ENCODE measurements around the gene NTM.

- TF ChIP-seq CTCF (IDR thresholded peaks at IDR 0.05) (no peak), POLR2A (IDR thresholded peaks at IDR 0.05) (no peak)
Observed at GRCh38 chr11:132222345-132222744, 851.9 kb downstream of the NTM start.

All from uterus (tissue), 2 donors.